B cell (primary cell): ENCODE measurements around the gene TMEM207. TPM values are rescaled to one million over a fixed set of nuclear protein-coding genes. Genes with fewer than 3 reads are reported as not detected.

Experiments
- ATAC-seq: fragments of 200-7000 bp; cut with Tn5 transposase; one replicate; pipeline ENCODE4 v1.10.0; 2021; ENCODE audit warnings: low read depth, mild to moderate bottlenecking, moderate number of reproducible peaks, moderate library complexity
- CTCF ChIA-PET: fragments of 350-600 bp; sonication (Branson Sonifier 250); formaldehyde crosslinking; loops from one replicate; lab custom pipeline; 2021; ENCODE audit warnings: antibody characterized with exemption, inconsistent platforms; lab: Charles Lee
- POLR2A ChIA-PET: fragments of 350-600 bp; sonication (Branson Sonifier 250); formaldehyde crosslinking; loops from one replicate; lab custom pipeline; 2021; ENCODE audit warnings: antibody characterized with exemption; lab: Charles Lee
- DNase-seq: peaks from one replicate; pipeline ENCODE4 v3.0.0; 2013
- H2AFZ ChIP-seq: 2 replicates; pipeline ENCODE4 v1.6.1; 2012; ENCODE audit warnings: mild to moderate bottlenecking, low read depth, low read length; ENCODE audit not compliant: insufficient read depth, poor library complexity, severe bottlenecking
- H3K27ac ChIP-seq, 2 donors: 1 replicate in 1 of 2; 2 replicates in 1 of 2; pipeline ENCODE4 v1.5.1; 2012 to 2013; ENCODE audit warnings: low read length in 2 of 2, mild to moderate bottlenecking in 2 of 2, moderate library complexity in 1 of 2
- H3K27me3 ChIP-seq, 4 experiments: fragments of 200-600 bp in 1 of 4; sonication (generic) in 1 of 4; replicated peaks in 1 of 4; 1 replicate in 2 of 4; 2 replicates in 2 of 4; pipeline versions ENCODE4 v1.6.1 to v1.7.0; 2013 to 2016; ENCODE audit warnings: low read length in 3 of 4, mild to moderate bottlenecking in 2 of 4, mixed read lengths in 1 of 4, moderate library complexity in 1 of 4; ENCODE audit not compliant: insufficient read depth in 4 of 4, control insufficient read depth in 3 of 4; ENCODE audit errors: control extremely low read depth in 1 of 4
- H3K36me3 ChIP-seq, 2 experiments: replicated peaks in 1 of 2; 1 replicate in 1 of 2; 2 replicates in 1 of 2; pipeline versions ENCODE4 v1.6.1 to v1.7.1; 2013; ENCODE audit warnings: low read length in 1 of 2; ENCODE audit not compliant: insufficient read depth in 2 of 2, control insufficient read depth in 1 of 2; ENCODE audit errors: control extremely low read depth in 1 of 2, extremely low read depth in 1 of 2
- H3K4me1 ChIP-seq, 2 donors: fragments of 200-600 bp in 1 of 2; sonication (generic) in 1 of 2; 1 replicate in 1 of 2; 2 replicates in 1 of 2; pipeline versions ENCODE4 v1.5.1 to v1.6.1; 2013 to 2017; ENCODE audit warnings: low read length in 2 of 2; ENCODE audit not compliant: control insufficient read depth in 2 of 2, insufficient read depth in 2 of 2
- H3K4me2 ChIP-seq: replicated peaks from 2 replicates; pipeline ENCODE3; 2012; ENCODE audit warnings: mild to moderate bottlenecking, low read depth, low read length; ENCODE audit not compliant: poor library complexity, severe bottlenecking
- H3K4me3 ChIP-seq, 5 experiments: fragments of 200-600 bp in 1 of 5; sonication (generic) in 1 of 5; 1 replicate in 3 of 5; 2 replicates in 2 of 5; pipeline versions ENCODE4 v1.5.1 to v1.7.0; 2011 to 2016; ENCODE audit warnings: low read length in 4 of 5, mild to moderate bottlenecking in 4 of 5, low read depth in 2 of 5, control low read depth in 1 of 5, moderate library complexity in 1 of 5; ENCODE audit not compliant: insufficient read depth in 1 of 5; ENCODE audit errors: control extremely low read depth in 1 of 5, extremely low read depth in 1 of 5
- H3K79me2 ChIP-seq: fragments of 200-600 bp; sonication (generic); one replicate; pipeline ENCODE4 v1.6.0; 2016; ENCODE audit warnings: low read length; ENCODE audit not compliant: control insufficient read depth, insufficient read depth
- H3K9ac ChIP-seq: fragments of 200-600 bp; sonication (generic); 2 replicates; pipeline ENCODE4 v1.6.1; 2017; ENCODE audit warnings: mild to moderate bottlenecking, low read length, moderate library complexity
- H3K9me3 ChIP-seq, 3 donors: one replicate each; pipeline versions ENCODE4 v1.6.1 to v1.7.1; 2013; ENCODE audit warnings: low read length in 2 of 3; ENCODE audit not compliant: control insufficient read depth in 2 of 3, insufficient read depth in 1 of 3; ENCODE audit errors: control extremely low read depth in 1 of 3
- H4K20me1 ChIP-seq: 2 replicates; pipeline ENCODE4 v1.6.0; 2012; ENCODE audit warnings: mild to moderate bottlenecking, low read length; ENCODE audit not compliant: insufficient read depth, control insufficient read depth, poor library complexity, severe bottlenecking
- H3K27ac Mint-ChIP-seq: one replicate; pipeline ENCODE4 v1.8.0; 2021; ENCODE audit warnings: mixed read lengths
- H3K27me3 Mint-ChIP-seq: one replicate; pipeline ENCODE4 v1.8.0; 2021; ENCODE audit warnings: mixed read lengths
- H3K4me1 Mint-ChIP-seq: one replicate; pipeline ENCODE4 v1.8.0; 2021; ENCODE audit warnings: mixed read lengths
- H3K4me3 Mint-ChIP-seq: one replicate; pipeline ENCODE4 v1.8.0; 2021; ENCODE audit warnings: mixed read lengths
- H3K9me3 Mint-ChIP-seq: one replicate; pipeline ENCODE4 v1.8.0; 2022; ENCODE audit warnings: mixed read lengths; ENCODE audit not compliant: insufficient read depth
- CTCF ChIP-seq: fragments of 200-600 bp; IDR thresholded peaks from one replicate; pipeline ENCODE4 v1.8.0; 2022; ENCODE audit warnings: antibody characterized with exemption, mild to moderate bottlenecking
- EZH2 ChIP-seq: IDR thresholded peaks from 2 replicates; pipeline ENCODE4 v1.6.1; 2012; ENCODE audit warnings: borderline replicate concordance, low read depth, mild to moderate bottlenecking, moderate library complexity, low read length; ENCODE audit not compliant: insufficient read depth, poor library complexity, severe bottlenecking
- WGBS: methylation state at CpG from one replicate; pipeline ENCODE4 v1.1.5; 2013; ENCODE audit warnings: missing lambda C conversion rate; ENCODE audit not compliant: insufficient coverage; 5-methylcytosine and 5-hydroxymethylcytosine counted together
- intact Hi-C: fragments of 100-400 bp; cut with micrococcal nuclease; formaldehyde crosslinking; loops from one replicate; pipeline ENCODE4 v1.10.0; 2022
- polyA plus RNA-seq: library from polyadenylated mRNA; depleted of rRNA; stranded (reverse); fragments of >200 nt; gene quantifications from 2 replicates; pipeline ENCODE4 v1.2.3, GENCODE V29; 2012
- total RNA-seq, 2 donors: library from RNA; stranded (reverse); fragments of 120-200 nt in 1 of 2; gene quantifications; 1 replicate in 1 of 2; 2 replicates in 1 of 2; pipeline versions ENCODE4 v1.2.3 to v1.2.4, GENCODE V29; 2013 to 2022

The TMEM207 gene
- total and polyA plus RNA-seq, 2 donors (not counting 1 experiment from before 2014, with no cell fraction given), result not detected

GRCh38 chr3:190467922-190468321 lies 18.2 kb upstream of the TMEM207 start:
- H3K27me3 Mint-ChIP-seq, result peaks cover 25% of the 10 kb centered on the region
- Histone ChIP-seq H3K4me2 (no peak overlapping the region), H3K9me3 (peaks cover 0 to 2% (median 2%) of the 10 kb centered on the region in 3 donors), H4K20me1 (no peaks in the 10 kb centered on the region), H3K79me2 (no peaks in the 10 kb centered on the region), H3K9ac (no peak overlapping the region), H3K36me3 (no peaks in the 10 kb centered on the region), H2AFZ (no peak overlapping the region), H3K4me1 (no peaks in the 10 kb centered on the region), H3K27ac (no peak overlapping the region), H3K27me3 (peaks cover 0 to 4% (median under 1%) of the 10 kb centered on the region in 4 experiments), H3K4me3 (no peak overlapping the region)
- DNase-seq (no peak), ATAC-seq (no peak)
- intact Hi-C loops, result no loop called here
- no peaks in the 10 kb centered on the region for H3K4me1 Mint-ChIP-seq
- peaks cover 9% of the 10 kb centered on the region for H3K9me3 Mint-ChIP-seq
- TF ChIP-seq EZH2, result no peak
- no peak for TF ChIP-seq CTCF
- no peak overlapping the region for H3K27ac Mint-ChIP-seq
- ChIA-PET POLR2A (no interaction called here), CTCF (no interaction called here)
- H3K4me3 Mint-ChIP-seq, result no peak overlapping the region

- Histone ChIP-seq H4K20me1 (no peaks in the 10 kb centered on the region), H3K27ac (no peak overlapping the region), H3K27me3 (peaks cover 0 to 6% (median 2%) of the 10 kb centered on the region in 4 experiments), H3K79me2 (no peaks in the 10 kb centered on the region), H3K4me2 (no peak overlapping the region), H3K9ac (no peak overlapping the region), H3K4me3 (no peak overlapping the region), H3K4me1 (no peaks in the 10 kb centered on the region), H2AFZ (no peak overlapping the region), H3K9me3 (no peaks in the 10 kb centered on the region), H3K36me3 (no peaks in the 10 kb centered on the region)
- H3K4me3 Mint-ChIP-seq, result no peak overlapping the region
- H3K4me1 Mint-ChIP-seq, result no peaks in the 10 kb centered on the region
- ATAC-seq (no peak), DNase-seq (no peak)
- CTCF ChIA-PET, result no interaction called here
- no peaks in the 10 kb centered on the region for H3K9me3 Mint-ChIP-seq
- peaks cover 9% of the 10 kb centered on the region for H3K27me3 Mint-ChIP-seq
- POLR2A ChIA-PET, result no interaction called here
- intact Hi-C loops, result no loop called here
- TF ChIP-seq EZH2, result no peak
- TF ChIP-seq CTCF, result no peak
- no peak overlapping the region for H3K27ac Mint-ChIP-seq
- 50% methylated on average over 1 of the region's 2 CpGs for WGBS
These were observed 8.3 kb upstream of the TMEM207 start for GRCh38 chr3:190458040-190458439.
